ENCODE results near the gene TIGIT.

Gene TIGIT

GRCh38 chr3:114313426-114313825, 19.6 kb downstream of the TIGIT start:
- no peak for DNase-seq

- DNase-seq = no peak
Measured at GRCh38 chr3:114314282-114314681, 20.5 kb downstream of the TIGIT start.

- DNase-seq = no peak
Measured at GRCh38 chr3:114318295-114318694, 24.5 kb downstream of the TIGIT start.

GRCh38 chr3:114319453-114319852, 25.6 kb downstream of the TIGIT start:
- DNase-seq = peak; percentile 46

GRCh38 chr3:114320246-114320645, 26.4 kb downstream of the TIGIT start:
- DNase-seq = no peak

- DNase-seq = no peak
Measured at GRCh38 chr3:114323546-114324254, 29.9 kb downstream of the TIGIT start.

GRCh38 chr3:114327665-114328064, 33.8 kb downstream of the TIGIT start:
- DNase-seq = no peak

GRCh38 chr3:114328345-114328744, 34.5 kb downstream of the TIGIT start:
- DNase-seq = no peak

- no peak for DNase-seq
Measured at GRCh38 chr3:114329823-114330222, 36.0 kb downstream of the TIGIT start.

- no peak for DNase-seq
Measured at GRCh38 chr3:114331007-114331406, 37.2 kb downstream of the TIGIT start.

- DNase-seq = no peak
Measured at GRCh38 chr3:114331710-114332109, 37.9 kb downstream of the TIGIT start.

GRCh38 chr3:114332342-114333179, 38.7 kb downstream of the TIGIT start:
- no peak for DNase-seq

- peak; percentile 11 for DNase-seq
Measured at GRCh38 chr3:114333180-114333922, 39.5 kb downstream of the TIGIT start.

GRCh38 chr3:114333923-114334240, 40.1 kb downstream of the TIGIT start:
- no peak for DNase-seq

- DNase-seq = no peak
Measured at GRCh38 chr3:114336122-114336697, 42.4 kb downstream of the TIGIT start.

GRCh38 chr3:114336857-114337256, 43.0 kb downstream of the TIGIT start:
- DNase-seq = no peak

GRCh38 chr3:114338651-114339357, 45.0 kb downstream of the TIGIT start:
- DNase-seq = no peak

- DNase-seq = no peak
Measured at GRCh38 chr3:114344492-114344891, 50.7 kb downstream of the TIGIT start.

GRCh38 chr3:114350271-114350670, 56.4 kb downstream of the TIGIT start:
- DNase-seq = no peak

- no peak for DNase-seq
Measured at GRCh38 chr3:114350690-114351089, 56.9 kb downstream of the TIGIT start.

GRCh38 chr3:114351123-114351821, 57.4 kb downstream of the TIGIT start:
- no peak for DNase-seq

- DNase-seq = no peak
Measured at GRCh38 chr3:114351822-114352145, 58.0 kb downstream of the TIGIT start.

Measured in fibroblast of skin of back (primary cell).